ENCODE measurements around the gene AVPR2. TPM values are rescaled to one million over a fixed set of nuclear protein-coding genes. Genes with fewer than 3 reads are reported as not detected.

Gene AVPR2
- polyA plus RNA-seq, 1 experiment: not detected

DNA sequence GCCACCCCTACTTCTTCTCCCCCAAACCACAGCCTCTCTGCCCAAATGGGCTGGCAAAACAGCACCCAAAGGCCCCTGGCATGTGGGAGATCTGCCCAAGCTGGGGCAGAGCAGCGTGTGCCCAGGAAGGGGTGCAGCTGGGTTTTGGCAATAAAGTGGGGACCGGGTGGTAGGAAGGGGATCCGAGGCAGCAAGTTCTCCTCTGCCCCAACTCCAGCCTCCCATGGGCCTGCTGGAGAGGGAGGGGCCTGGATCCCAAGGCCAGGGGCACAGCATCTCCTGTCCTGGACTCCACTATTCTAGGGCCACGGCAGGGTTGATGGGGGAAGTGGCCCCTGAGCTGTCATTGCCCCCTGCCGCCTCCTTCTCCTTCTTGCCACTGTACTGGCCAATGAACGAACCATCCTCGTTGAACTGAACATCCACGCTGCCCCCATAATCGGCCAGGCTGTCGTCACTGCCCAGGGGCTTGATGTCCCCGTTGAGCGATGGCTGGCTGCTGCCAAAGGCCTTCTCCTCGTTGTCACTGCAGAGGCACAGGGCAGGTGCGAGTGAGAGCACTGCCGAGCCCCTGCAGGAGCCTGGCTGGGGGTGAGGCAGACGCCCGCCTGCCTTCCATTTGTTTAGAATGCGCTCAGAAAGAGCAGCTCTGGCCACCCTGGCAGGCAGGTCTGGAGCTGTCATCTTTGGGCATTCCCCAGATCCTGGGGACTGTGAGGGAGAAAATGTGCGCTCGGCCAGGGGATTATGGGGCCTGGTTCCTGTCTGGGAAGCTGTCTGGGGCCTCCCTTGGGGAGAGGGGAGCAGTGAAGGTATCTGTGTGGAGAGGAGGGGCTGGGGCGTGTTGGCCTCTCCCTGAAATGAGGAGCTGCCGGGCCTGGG is 41.9 kb upstream of the AVPR2 start:
- peaks cover 2% of the 10 kb centered on the region for H3K27me3 ChIP-seq (ENCODE audit: control insufficient read depth, insufficient read depth, low read length)
- no peak overlapping the region for H3K27ac ChIP-seq (ENCODE audit: low read depth, low read length)
- TF ChIP-seq, protein P1, sequence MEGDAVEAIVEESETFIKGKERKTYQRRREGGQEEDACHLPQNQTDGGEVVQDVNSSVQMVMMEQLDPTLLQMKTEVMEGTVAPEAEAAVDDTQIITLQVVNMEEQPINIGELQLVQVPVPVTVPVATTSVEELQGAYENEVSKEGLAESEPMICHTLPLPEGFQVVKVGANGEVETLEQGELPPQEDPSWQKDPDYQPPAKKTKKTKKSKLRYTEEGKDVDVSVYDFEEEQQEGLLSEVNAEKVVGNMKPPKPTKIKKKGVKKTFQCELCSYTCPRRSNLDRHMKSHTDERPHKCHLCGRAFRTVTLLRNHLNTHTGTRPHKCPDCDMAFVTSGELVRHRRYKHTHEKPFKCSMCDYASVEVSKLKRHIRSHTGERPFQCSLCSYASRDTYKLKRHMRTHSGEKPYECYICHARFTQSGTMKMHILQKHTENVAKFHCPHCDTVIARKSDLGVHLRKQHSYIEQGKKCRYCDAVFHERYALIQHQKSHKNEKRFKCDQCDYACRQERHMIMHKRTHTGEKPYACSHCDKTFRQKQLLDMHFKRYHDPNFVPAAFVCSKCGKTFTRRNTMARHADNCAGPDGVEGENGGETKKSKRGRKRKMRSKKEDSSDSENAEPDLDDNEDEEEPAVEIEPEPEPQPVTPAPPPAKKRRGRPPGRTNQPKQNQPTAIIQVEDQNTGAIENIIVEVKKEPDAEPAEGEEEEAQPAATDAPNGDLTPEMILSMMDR (IDR thresholded peaks at IDR 0.05; ENCODE audit: low read depth, low read length): no peak
- no peak for DNase-seq (ENCODE audit: low read depth, low spot score)
- POLR2A ChIA-PET: no interaction called here
- CTCF ChIA-PET: no interaction called here
- no peak overlapping the region for H3K4me3 ChIP-seq (ENCODE audit: low read depth, low read length)
- H3K9me3 ChIP-seq (ENCODE audit: control insufficient read depth, insufficient read depth, low read length): no peaks in the 10 kb centered on the region

DNA sequence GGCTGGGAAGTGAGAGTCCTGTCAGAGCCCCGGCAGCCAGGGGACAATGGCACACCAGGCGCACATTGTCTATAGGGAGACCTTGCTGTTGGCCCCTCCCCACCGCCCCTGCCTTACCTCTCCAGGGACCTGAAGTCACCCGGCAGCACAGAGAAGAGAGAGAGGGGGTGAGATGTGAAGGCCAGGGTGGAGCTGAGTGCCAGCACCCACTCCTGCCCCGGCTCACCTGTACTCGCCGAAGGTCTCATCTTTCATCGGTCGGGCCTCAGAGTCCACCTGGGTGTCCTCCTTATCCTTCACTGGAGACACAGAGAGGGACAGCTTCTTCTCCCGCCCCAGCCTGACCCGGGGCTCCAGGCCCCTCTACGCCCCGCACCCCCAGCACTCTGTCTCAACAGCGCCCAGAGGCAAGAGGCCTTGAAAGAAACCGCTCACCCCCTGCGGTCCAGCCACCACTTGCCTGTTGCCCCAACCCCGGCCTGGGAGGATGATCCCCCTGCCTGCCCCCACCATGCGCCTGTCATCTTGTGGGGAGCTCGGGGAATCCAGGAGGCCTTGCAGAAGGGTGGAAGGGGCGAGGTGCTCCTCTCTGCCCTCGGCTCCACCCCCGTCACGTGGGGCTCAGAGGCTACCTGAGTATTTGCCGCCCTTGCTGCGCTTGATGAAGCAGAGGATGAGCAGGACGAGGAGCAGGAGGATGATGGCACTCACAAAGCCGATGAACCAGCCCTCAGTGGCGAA is 41.1 kb upstream of the AVPR2 start:
- H3K27ac ChIP-seq (ENCODE audit: low read depth, low read length): no peak overlapping the region
- ChIA-PET POLR2A (no interaction called here), CTCF (no interaction called here)
- TF ChIP-seq, protein P1 (IDR thresholded peaks at IDR 0.05; ENCODE audit: low read depth, low read length): no peak
- H3K4me3 ChIP-seq (ENCODE audit: low read depth, low read length): no peak overlapping the region
- no peaks in the 10 kb centered on the region for H3K9me3 ChIP-seq (ENCODE audit: control insufficient read depth, insufficient read depth, low read length)
- peaks cover 5% of the 10 kb centered on the region for H3K27me3 ChIP-seq (ENCODE audit: control insufficient read depth, insufficient read depth, low read length)
- DNase-seq (ENCODE audit: low read depth, low spot score): no peak

DNA sequence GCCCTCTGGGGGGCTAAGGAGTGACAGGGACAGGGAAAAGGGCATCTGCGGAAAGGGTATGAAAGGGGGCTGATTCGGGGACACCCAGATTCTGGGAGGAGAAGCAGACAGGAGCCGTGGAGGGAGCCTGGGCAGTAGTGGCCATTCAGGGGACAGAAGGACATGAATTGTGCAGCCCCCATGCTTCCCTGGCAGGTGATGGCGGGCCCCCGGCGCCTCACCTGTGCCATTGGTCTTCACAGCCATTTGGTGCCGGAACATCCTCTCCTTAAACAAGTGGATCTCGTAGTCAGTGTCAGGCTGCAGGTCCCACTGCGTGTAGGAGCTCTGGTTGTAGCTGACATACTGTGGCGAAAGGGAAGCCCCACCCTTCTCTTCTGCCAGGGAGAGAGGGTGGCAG is 40.4 kb upstream of the AVPR2 start:
- POLR2A ChIA-PET: no interaction called here
- Histone ChIP-seq H3K4me3 (ENCODE audit: low read depth, low read length) (no peak overlapping the region), H3K9me3 (ENCODE audit: control insufficient read depth, insufficient read depth, low read length) (no peaks in the 10 kb centered on the region), H3K27ac (ENCODE audit: low read depth, low read length) (no peak overlapping the region), H3K27me3 (ENCODE audit: control insufficient read depth, insufficient read depth, low read length) (peaks cover 5% of the 10 kb centered on the region)
- TF ChIP-seq, protein P1 (IDR thresholded peaks at IDR 0.05; ENCODE audit: low read depth, low read length): no peak
- CTCF ChIA-PET: no interaction called here
- DNase-seq (ENCODE audit: low read depth, low spot score): no peak

DNA sequence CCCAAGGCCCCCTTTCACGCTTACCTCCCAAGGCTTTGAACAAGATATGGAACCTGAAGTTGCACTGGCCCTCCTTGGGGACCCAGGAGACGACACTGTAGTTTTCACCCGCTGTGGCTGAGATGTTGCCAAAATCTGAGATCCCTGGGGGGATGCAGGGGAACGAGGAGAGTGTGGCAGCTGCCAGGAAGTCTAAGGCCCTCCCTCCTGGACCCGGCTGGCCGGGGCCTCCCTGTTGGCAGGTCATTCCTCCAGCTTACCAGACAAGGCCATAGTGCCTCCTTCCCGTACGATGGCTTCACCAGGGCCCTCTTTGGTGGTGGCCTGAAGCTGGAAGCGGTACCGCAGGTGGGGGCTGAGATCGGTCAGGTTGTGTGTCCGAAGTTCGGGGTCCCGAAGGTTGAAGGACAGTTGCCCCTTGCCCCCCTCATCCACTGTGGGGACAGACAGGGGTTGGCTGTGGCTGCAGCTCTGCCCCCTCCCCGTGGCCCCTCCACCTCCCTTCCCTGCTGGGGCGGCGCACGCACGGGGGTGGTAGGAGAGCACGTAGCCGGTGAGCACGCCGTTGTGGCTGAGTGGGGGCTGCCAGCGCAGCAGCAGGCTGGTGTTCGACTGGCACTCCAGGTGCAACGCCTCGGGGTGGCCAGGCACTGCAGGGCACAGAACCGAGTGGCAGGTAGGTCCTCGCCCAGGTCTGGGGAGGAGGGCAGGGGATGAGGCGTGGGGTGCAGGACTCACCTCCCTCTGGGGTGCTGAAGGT is 39.7 kb upstream of the AVPR2 start:
- CTCF ChIA-PET: no interaction called here
- POLR2A ChIA-PET: no interaction called here
- DNase-seq (ENCODE audit: low read depth, low spot score): no peak
- Histone ChIP-seq H3K27me3 (ENCODE audit: control insufficient read depth, insufficient read depth, low read length) (peaks cover 5% of the 10 kb centered on the region), H3K4me3 (ENCODE audit: low read depth, low read length) (no peak overlapping the region), H3K27ac (ENCODE audit: low read depth, low read length) (no peak overlapping the region), H3K9me3 (ENCODE audit: control insufficient read depth, insufficient read depth, low read length) (no peaks in the 10 kb centered on the region)
- TF ChIP-seq, protein P1 (IDR thresholded peaks at IDR 0.05; ENCODE audit: low read depth, low read length): no peak

DNA sequence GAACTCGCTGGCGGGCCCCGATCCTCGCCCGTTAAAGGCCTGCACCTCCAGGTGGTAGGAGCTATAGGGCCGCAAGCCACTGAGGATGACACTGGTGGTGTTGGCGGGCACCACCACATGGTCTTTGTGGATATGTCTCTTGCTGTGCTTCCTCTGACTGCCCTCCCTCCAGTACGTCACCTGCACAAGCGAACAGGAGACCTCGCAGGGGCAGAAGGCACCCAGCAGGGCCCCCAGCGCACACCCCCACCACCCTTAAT is 39.2 kb upstream of the AVPR2 start:
- POLR2A ChIA-PET: no interaction called here
- TF ChIP-seq, protein P1 (IDR thresholded peaks at IDR 0.05; ENCODE audit: low read depth, low read length): no peak
- CTCF ChIA-PET: no interaction called here
- H3K27ac ChIP-seq (ENCODE audit: low read depth, low read length): no peak overlapping the region
- DNase-seq (ENCODE audit: low read depth, low spot score): no peak
- peaks cover 5% of the 10 kb centered on the region for H3K27me3 ChIP-seq (ENCODE audit: control insufficient read depth, insufficient read depth, low read length)
- H3K9me3 ChIP-seq (ENCODE audit: control insufficient read depth, insufficient read depth, low read length): no peaks in the 10 kb centered on the region
- no peak overlapping the region for H3K4me3 ChIP-seq (ENCODE audit: low read depth, low read length)

Measured in AG04450 (cell line).